Keratinocyte (primary cell): ENCODE measurements around the gene ARHGAP31. TPM values are rescaled to one million over a fixed set of nuclear protein-coding genes. Genes with fewer than 3 reads are reported as not detected.

ENCODE experiments used
- DNase-seq: peaks from one replicate; pipeline ENCODE4 v3.0.0-alpha.2; 2011; ENCODE audit warnings: low read depth, missing footprints, low spot score
- FAIRE-seq: peaks from 2 replicates; lab custom pipeline; 2011; peaks lifted over from hg19 to GRCh38; lab: Jason Lieb, UNC
- H2AFZ ChIP-seq: 2 replicates; pipeline ENCODE4 v1.6.0; 2012; ENCODE audit warnings: low read length, control low read depth, inconsistent platforms; ENCODE audit not compliant: control insufficient read depth
- H3K27ac ChIP-seq: 2 replicates; pipeline ENCODE4 v1.5.1; 2011; ENCODE audit warnings: low read length; ENCODE audit not compliant: control insufficient read depth, insufficient read depth
- H3K27me3 ChIP-seq: 3 replicates; pipeline ENCODE4 v1.6.0; 2011; ENCODE audit warnings: low read length; ENCODE audit not compliant: control insufficient read depth, insufficient read depth; ENCODE audit errors: extremely low read depth
- H3K36me3 ChIP-seq, 2 experiments: 2 replicates in 1 of 2; 3 replicates in 1 of 2; pipeline ENCODE4 v1.5.1; 2011; ENCODE audit warnings: low read length in 2 of 2, mild to moderate bottlenecking in 1 of 2; ENCODE audit not compliant: control insufficient read depth in 2 of 2, insufficient read depth in 2 of 2; ENCODE audit errors: extremely low read depth in 1 of 2
- H3K4me1 ChIP-seq: 3 replicates; pipeline ENCODE4 v1.5.1; 2011; ENCODE audit warnings: low read length; ENCODE audit not compliant: control insufficient read depth, insufficient read depth; ENCODE audit errors: extremely low read depth
- H3K4me2 ChIP-seq: 3 replicates; pipeline ENCODE4 v1.6.0; 2011; ENCODE audit warnings: low read depth, low read length; ENCODE audit not compliant: control insufficient read depth, insufficient read depth; ENCODE audit errors: extremely low read depth
- H3K4me3 ChIP-seq, 3 experiments: fragments of 200-600 bp in 1 of 3; sonication (generic) in 1 of 3; 2 replicates in 2 of 3; 3 replicates in 1 of 3; pipeline ENCODE4 v1.5.1; 2011 to 2016; ENCODE audit warnings: low read length in 3 of 3, mild to moderate bottlenecking in 3 of 3, control low read depth in 2 of 3, inconsistent platforms in 1 of 3, low read depth in 1 of 3, mixed read lengths in 1 of 3, mixed run types in 1 of 3, moderate library complexity in 1 of 3; ENCODE audit not compliant: control insufficient read depth in 2 of 3, insufficient read depth in 2 of 3; ENCODE audit errors: extremely low read depth in 1 of 3
- H3K79me2 ChIP-seq: 2 replicates; pipeline ENCODE4 v1.6.0; 2012; ENCODE audit warnings: low read length; ENCODE audit not compliant: control insufficient read depth, insufficient read depth
- H3K9ac ChIP-seq: 3 replicates; pipeline ENCODE4 v1.6.0; 2011; ENCODE audit warnings: low read length; ENCODE audit not compliant: control insufficient read depth, insufficient read depth; ENCODE audit errors: extremely low read depth
- H3K9me1 ChIP-seq: 3 replicates; pipeline ENCODE4 v1.6.0; 2011; ENCODE audit warnings: low read length; ENCODE audit not compliant: control insufficient read depth, insufficient read depth; ENCODE audit errors: extremely low read depth
- H3K9me3 ChIP-seq: 2 replicates; pipeline ENCODE4 v1.5.1; 2012; ENCODE audit warnings: low read depth, low read length; ENCODE audit not compliant: control insufficient read depth
- H4K20me1 ChIP-seq: 3 replicates; pipeline ENCODE4 v1.6.0; 2011; ENCODE audit warnings: low read length; ENCODE audit not compliant: control insufficient read depth, insufficient read depth; ENCODE audit errors: extremely low read depth
- CTCF ChIP-seq, 3 experiments: IDR thresholded peaks in 1 of 3; conservative IDR thresholded peaks in 1 of 3; optimal IDR thresholded peaks in 1 of 3; 2 replicates in 2 of 3; 3 replicates in 1 of 3; pipeline versions ENCODE3 to v1.5.1; 2011; ENCODE audit warnings: low read length in 3 of 3, mild to moderate bottlenecking in 3 of 3, moderate library complexity in 2 of 3, control low read depth in 1 of 3, inconsistent platforms in 1 of 3; ENCODE audit not compliant: insufficient read depth in 2 of 3; ENCODE audit errors: extremely low read depth in 1 of 3
- EZH2 ChIP-seq: IDR thresholded peaks from one replicate; pipeline ENCODE4 v1.6.1; 2012; ENCODE audit warnings: inconsistent platforms, mild to moderate bottlenecking, low read length, moderate library complexity
- dilution Hi-C: fragments of 300-500 bp; cut with MboI; formaldehyde crosslinking; loops from one replicate; pipeline ENCODE4 v1.7.0; 2020; ENCODE audit warnings: low sequenced_read_pairs; ENCODE audit not compliant: extremely low pct_ligation_motif_present
- polyA plus RNA-seq, 5 experiments: library from polyadenylated mRNA; depleted of rRNA in 3 of 5; stranded (reverse) in 3 of 5; stranded (forward) in 1 of 5; unstranded in 1 of 5; fragments of >200 nt; gene quantifications; 1 replicate in 1 of 5; 2 replicates in 3 of 5; 3 replicates in 1 of 5; pipeline versions ENCODE4 v1.2.1 to v1.2.3, GENCODE V29; 2011 to 2012; ENCODE audit warnings: missing spikeins in 2 of 5, low read depth in 1 of 5, low replicate concordance in 1 of 5

The ARHGAP31 gene
- polyA plus RNA-seq, 1 donor (not counting 4 experiments of a cell fraction or from before 2014, with no cell fraction given), result 3.0 TPM

GRCh38 chr3:119311081-119311925, 17.1 kb downstream of the ARHGAP31 start:
- dilution Hi-C loops, result no loop called here
- Histone ChIP-seq H3K4me3 (no peak overlapping the region), H3K36me3 (no peaks in the 10 kb centered on the region), H3K27ac (no peak overlapping the region), H4K20me1 (no peaks in the 10 kb centered on the region), H3K4me2 (peak overlapping the region; percentile 2), H3K27me3 (no peaks in the 10 kb centered on the region), H3K9ac (no peak overlapping the region), H3K79me2 (no peaks in the 10 kb centered on the region), H3K9me1 (no peaks in the 10 kb centered on the region), H2AFZ (no peak overlapping the region), H3K9me3 (no peaks in the 10 kb centered on the region), H3K4me1 (peaks cover 22% of the 10 kb centered on the region)
- DNase-seq, result peak; percentile 44
- peak; percentile 85 for FAIRE-seq
- TF ChIP-seq CTCF (optimal IDR thresholded peaks at IDR 0.05 in 1 of 3, IDR thresholded peaks at IDR 0.05 in 1 of 3, conservative IDR thresholded peaks at IDR 0.05 in 1 of 3; ENCODE audit: extremely low read depth in 1 of 3, insufficient read depth in 2 of 3, low read length in 3 of 3) (no peak), EZH2 (no peak)

- H3K79me2 ChIP-seq, result no peaks in the 10 kb centered on the region
- no peak for FAIRE-seq
- dilution Hi-C loops, result no loop called here
Measured at GRCh38 chr3:119313461-119313860, 19.3 kb downstream of the ARHGAP31 start.

More at GRCh38 chr3:119313461-119313860, 19.3 kb downstream of the ARHGAP31 start:
- TF ChIP-seq CTCF (optimal IDR thresholded peaks at IDR 0.05 in 1 of 3, IDR thresholded peaks at IDR 0.05 in 1 of 3, conservative IDR thresholded peaks at IDR 0.05 in 1 of 3; ENCODE audit: extremely low read depth in 1 of 3, insufficient read depth in 2 of 3, low read length in 3 of 3) (no peak), EZH2 (no peak)
- no peaks in the 10 kb centered on the region for H3K9me1 ChIP-seq
- H3K9me3 ChIP-seq, result no peaks in the 10 kb centered on the region
- no peaks in the 10 kb centered on the region for H3K27me3 ChIP-seq
- peaks cover 22% of the 10 kb centered on the region for H3K4me1 ChIP-seq
- H3K27ac ChIP-seq, result no peak overlapping the region
- H3K9ac ChIP-seq, result no peak overlapping the region
- no peaks in the 10 kb centered on the region for H3K36me3 ChIP-seq
- no peak for DNase-seq
- no peak overlapping the region for H3K4me3 ChIP-seq
- no peak overlapping the region for H2AFZ ChIP-seq
- no peaks in the 10 kb centered on the region for H4K20me1 ChIP-seq
- H3K4me2 ChIP-seq, result no peak overlapping the region
